ENCODE data around the gene CACNA1G.

GRCh38 chr17:50649042-50649908, 88.8 kb downstream of the CACNA1G start:
- TF ChIP-seq CTCF (IDR thresholded peaks at IDR 0.05) (no peak), POLR2AphosphoS5 (IDR thresholded peaks at IDR 0.05) (no peak)

Data from gastroesophageal sphincter (tissue), 3 donors.